ENCODE measurements around the gene LDLRAD4. TPM values are rescaled to one million over a fixed set of nuclear protein-coding genes. Genes with fewer than 3 reads are reported as not detected.

The LDLRAD4 gene
- total RNA-seq, 1 experiment from 2014 or later: 1.7 TPM

DNA sequence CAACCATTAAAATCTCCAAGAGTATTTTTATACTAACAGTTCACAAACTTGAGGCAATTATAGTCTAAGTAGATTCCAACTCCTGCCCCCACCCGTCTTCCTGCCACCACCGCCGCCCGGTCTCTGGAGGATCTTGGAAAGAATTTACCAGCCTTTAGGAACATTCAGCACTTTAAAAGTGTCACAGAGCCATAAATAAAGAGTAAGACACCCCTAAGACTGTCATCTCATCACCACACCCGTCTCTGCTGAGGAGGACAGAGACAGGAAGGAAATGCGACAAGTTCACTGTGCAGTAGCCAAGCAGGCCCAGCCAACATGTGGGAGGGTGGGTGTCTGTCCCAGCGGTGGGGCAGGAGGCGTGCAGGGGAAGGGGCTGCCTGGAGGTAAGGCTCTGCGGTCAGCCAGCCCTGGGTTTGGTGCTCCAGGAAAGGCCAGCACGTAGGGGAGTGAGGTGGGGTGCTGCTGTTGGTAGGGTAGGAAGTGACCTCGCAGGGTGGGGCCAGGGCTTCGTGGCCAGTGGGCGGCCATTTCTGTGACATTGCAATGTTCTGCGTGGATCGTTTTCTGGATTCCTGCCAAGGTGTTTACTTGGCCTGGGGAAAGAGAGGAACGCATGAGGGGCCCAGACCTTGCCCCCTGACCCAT lies 396.2 kb downstream of the LDLRAD4 start:
- ChIA-PET POLR2A (ENCODE audit: unreplicated experiment) (no interaction called here), CTCF (no interaction called here)
- H3K4me2 ChIP-seq: no peak overlapping the region
- H3F3A ChIP-seq (ENCODE audit: insufficient read depth, low read depth): no peaks in the 10 kb centered on the region
- no peak overlapping the region for H2AFZ ChIP-seq
- H3K36me3 ChIP-seq (ENCODE audit: low read depth): no peaks in the 10 kb centered on the region
- no peak overlapping the region for H3K27ac ChIP-seq
- no peaks in the 10 kb centered on the region for H3K9me2 ChIP-seq (ENCODE audit: insufficient read depth)
- no peaks in the 10 kb centered on the region for H3K4me1 ChIP-seq (replicated peaks; ENCODE audit: insufficient read depth)
- no peaks in the 10 kb centered on the region for H3K9me3 ChIP-seq (ENCODE audit: insufficient read depth, low read depth)
- TF ChIP-seq EZH2 (IDR thresholded peaks at IDR 0.05; ENCODE audit: low read depth): no peak
- TF ChIP-seq, protein P1, sequence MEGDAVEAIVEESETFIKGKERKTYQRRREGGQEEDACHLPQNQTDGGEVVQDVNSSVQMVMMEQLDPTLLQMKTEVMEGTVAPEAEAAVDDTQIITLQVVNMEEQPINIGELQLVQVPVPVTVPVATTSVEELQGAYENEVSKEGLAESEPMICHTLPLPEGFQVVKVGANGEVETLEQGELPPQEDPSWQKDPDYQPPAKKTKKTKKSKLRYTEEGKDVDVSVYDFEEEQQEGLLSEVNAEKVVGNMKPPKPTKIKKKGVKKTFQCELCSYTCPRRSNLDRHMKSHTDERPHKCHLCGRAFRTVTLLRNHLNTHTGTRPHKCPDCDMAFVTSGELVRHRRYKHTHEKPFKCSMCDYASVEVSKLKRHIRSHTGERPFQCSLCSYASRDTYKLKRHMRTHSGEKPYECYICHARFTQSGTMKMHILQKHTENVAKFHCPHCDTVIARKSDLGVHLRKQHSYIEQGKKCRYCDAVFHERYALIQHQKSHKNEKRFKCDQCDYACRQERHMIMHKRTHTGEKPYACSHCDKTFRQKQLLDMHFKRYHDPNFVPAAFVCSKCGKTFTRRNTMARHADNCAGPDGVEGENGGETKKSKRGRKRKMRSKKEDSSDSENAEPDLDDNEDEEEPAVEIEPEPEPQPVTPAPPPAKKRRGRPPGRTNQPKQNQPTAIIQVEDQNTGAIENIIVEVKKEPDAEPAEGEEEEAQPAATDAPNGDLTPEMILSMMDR (conservative IDR thresholded peaks at IDR 0.05): no peak
- peaks cover 83% of the 10 kb centered on the region for H3K27me3 ChIP-seq (ENCODE audit: insufficient read depth, low read depth)
- H3K4me3 ChIP-seq: no peak overlapping the region
- no peaks in the 10 kb centered on the region for H3K79me2 ChIP-seq (ENCODE audit: low read depth)
- no peaks in the 10 kb centered on the region for H4K20me1 ChIP-seq (ENCODE audit: insufficient read depth)
- intact Hi-C loops (cut with micrococcal nuclease; ENCODE audit: unreplicated experiment): no loop called here
- no TSS peak for BruUV-seq (replicated peaks)
- no peak for DNase-seq

DNA sequence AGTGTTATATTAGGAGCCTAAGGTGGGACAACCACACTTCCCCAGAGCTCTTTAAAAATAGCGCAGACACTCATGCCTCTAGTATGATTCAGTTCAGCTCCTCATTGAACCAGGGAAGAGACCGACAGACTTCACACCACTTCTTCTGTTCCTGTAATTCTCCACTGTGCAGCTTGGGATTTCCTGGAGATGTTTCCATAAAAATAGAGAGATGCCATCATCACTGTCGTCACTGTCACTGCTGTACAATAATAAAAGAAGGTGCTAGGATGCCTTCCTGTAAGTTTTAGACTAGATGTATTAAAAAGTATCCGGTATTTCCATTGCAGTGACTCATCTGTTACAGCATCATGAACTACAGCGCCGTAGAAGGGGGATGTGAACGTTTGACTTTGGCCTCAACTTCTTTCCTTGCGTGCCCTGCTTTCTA lies 396.9 kb downstream of the LDLRAD4 start:
- no peaks in the 10 kb centered on the region for H3F3A ChIP-seq (ENCODE audit: insufficient read depth, low read depth)
- no peak for TF ChIP-seq EZH2 (IDR thresholded peaks at IDR 0.05; ENCODE audit: low read depth)
- TF ChIP-seq, protein P1 (conservative IDR thresholded peaks at IDR 0.05): no peak
- no peak overlapping the region for H3K4me3 ChIP-seq
- no peak overlapping the region for H2AFZ ChIP-seq
- no peaks in the 10 kb centered on the region for H3K9me3 ChIP-seq (ENCODE audit: insufficient read depth, low read depth)
- ChIA-PET POLR2A (ENCODE audit: unreplicated experiment) (no interaction called here), CTCF (no interaction called here)
- no TSS peak for BruUV-seq (replicated peaks)
- H3K9me2 ChIP-seq (ENCODE audit: insufficient read depth): no peaks in the 10 kb centered on the region
- no peaks in the 10 kb centered on the region for H3K4me1 ChIP-seq (replicated peaks; ENCODE audit: insufficient read depth)
- no peaks in the 10 kb centered on the region for H4K20me1 ChIP-seq (ENCODE audit: insufficient read depth)
- intact Hi-C loops (cut with micrococcal nuclease; ENCODE audit: unreplicated experiment): no loop called here
- H3K79me2 ChIP-seq (ENCODE audit: low read depth): no peaks in the 10 kb centered on the region
- no peaks in the 10 kb centered on the region for H3K36me3 ChIP-seq (ENCODE audit: low read depth)
- no peak for DNase-seq
- no peak overlapping the region for H3K4me2 ChIP-seq
- peaks cover 89% of the 10 kb centered on the region for H3K27me3 ChIP-seq (ENCODE audit: insufficient read depth, low read depth)
- no peak overlapping the region for H3K27ac ChIP-seq

DNA sequence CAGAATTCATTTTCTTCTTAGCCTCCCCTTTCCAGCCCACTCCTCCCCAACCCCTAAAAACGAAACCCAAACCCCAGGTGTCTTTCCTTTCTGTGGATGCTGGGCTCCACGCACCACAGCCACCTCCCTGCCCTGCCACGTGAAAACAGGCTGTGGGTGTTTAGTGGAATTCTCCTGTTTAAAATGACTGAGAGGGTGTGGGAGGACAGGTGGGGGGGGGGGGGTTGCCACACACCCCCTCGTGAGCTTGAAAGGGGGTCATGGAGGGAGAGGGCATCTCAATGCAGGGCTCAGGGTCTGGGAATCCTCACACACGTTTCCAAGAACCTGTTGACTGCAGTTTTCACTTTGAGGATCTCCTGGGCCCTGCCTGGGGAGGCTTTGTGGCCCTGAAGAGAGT lies 397.5 kb downstream of the LDLRAD4 start:
- no peaks in the 10 kb centered on the region for H3K9me3 ChIP-seq (ENCODE audit: insufficient read depth, low read depth)
- H3F3A ChIP-seq (ENCODE audit: insufficient read depth, low read depth): no peaks in the 10 kb centered on the region
- H3K4me2 ChIP-seq: no peak overlapping the region
- intact Hi-C loops (cut with micrococcal nuclease; ENCODE audit: unreplicated experiment): no loop called here
- H3K27ac ChIP-seq: no peak overlapping the region
- TF ChIP-seq, protein P1 (conservative IDR thresholded peaks at IDR 0.05): no peak
- TF ChIP-seq EZH2 (IDR thresholded peaks at IDR 0.05; ENCODE audit: low read depth): no peak
- no peaks in the 10 kb centered on the region for H3K4me1 ChIP-seq (replicated peaks; ENCODE audit: insufficient read depth)
- H4K20me1 ChIP-seq (ENCODE audit: insufficient read depth): no peaks in the 10 kb centered on the region
- no peaks in the 10 kb centered on the region for H3K9me2 ChIP-seq (ENCODE audit: insufficient read depth)
- POLR2A ChIA-PET (ENCODE audit: unreplicated experiment): no interaction called here
- peaks cover 89% of the 10 kb centered on the region for H3K27me3 ChIP-seq (ENCODE audit: insufficient read depth, low read depth)
- H2AFZ ChIP-seq: no peak overlapping the region
- no peaks in the 10 kb centered on the region for H3K36me3 ChIP-seq (ENCODE audit: low read depth)
- DNase-seq: no peak
- no peak overlapping the region for H3K4me3 ChIP-seq
- BruUV-seq (replicated peaks): no TSS peak
- CTCF ChIA-PET: no interaction called here
- no peaks in the 10 kb centered on the region for H3K79me2 ChIP-seq (ENCODE audit: low read depth)

Measured in PC-9 (cell line).